Measurements from ENCODE around the gene ITPRIP. TPM values are rescaled to one million over a fixed set of nuclear protein-coding genes. Genes with fewer than 3 reads are reported as not detected.

ITPRIP gene
- total RNA-seq, 1 donor from 2014 or later = 15.6 TPM

DNA sequence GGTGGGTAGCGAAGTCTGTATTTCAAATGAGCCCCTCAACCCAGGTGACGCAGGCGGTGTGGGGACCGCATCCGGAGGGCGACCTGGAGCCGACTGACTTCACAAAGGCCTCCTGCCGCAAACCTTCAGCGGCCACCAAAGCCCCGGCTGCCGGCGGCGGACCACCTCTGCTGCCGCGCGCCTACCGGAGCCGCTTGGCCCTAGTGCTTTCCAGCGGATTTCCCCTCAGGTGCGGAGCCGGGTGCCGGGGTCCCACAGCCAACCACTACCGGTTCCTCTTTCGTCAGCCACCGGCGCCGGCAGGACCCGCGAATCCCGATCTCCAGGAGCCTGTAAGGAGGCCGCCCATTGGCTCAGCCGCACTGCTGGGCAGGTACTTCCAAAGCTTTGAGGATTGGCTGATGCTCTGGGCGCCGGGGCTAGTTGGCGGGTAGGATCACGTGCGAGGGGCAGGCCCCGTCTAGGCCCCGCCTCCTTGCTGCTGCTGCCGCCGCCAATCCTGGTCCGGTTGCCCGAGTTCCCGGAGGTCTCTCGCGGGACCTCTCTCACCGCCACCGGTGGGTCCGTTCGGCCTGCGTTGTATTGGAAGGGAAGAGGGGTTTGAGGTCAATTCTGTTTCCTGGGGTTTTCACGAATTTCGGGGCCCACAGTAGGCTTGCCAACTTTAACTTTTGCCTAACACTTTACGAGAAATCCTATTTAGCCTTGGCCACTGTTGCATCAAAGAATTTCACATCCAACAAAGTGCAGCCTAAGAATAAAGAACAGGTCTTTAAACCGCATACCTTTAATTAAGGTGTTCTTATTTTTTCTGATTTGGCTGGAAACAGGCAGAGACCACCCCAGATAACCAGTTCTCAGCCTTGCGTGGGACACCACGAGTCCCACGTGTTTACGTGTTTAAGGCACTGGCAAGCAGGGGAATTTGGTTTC is 69.3 kb downstream of the ITPRIP start, which contains the start of gene GSTO2:
TSS of gene GSTO2 (plus strand) at position 472 of the 933 bp plus-strand sequence. CDS start 5,732 bp downstream, outside the sequence.
- Mint-ChIP-seq H3K9me3 (no peaks in the 10 kb centered on the region), H3K4me3 (peak within 1 kb of the TSS; percentile 94), H3K36me3 (ENCODE audit: low read depth) (peaks cover 9% of the 10 kb centered on the region), H3K27me3 (ENCODE audit: low read depth) (peaks cover 21% of the 10 kb centered on the region), H3K27ac (ENCODE audit: unreplicated experiment) (peak within 1 kb of the TSS; percentile 96), H3K4me1 (peaks cover 21% of the 10 kb centered on the region)
- TF ChIP-seq, protein P1, sequence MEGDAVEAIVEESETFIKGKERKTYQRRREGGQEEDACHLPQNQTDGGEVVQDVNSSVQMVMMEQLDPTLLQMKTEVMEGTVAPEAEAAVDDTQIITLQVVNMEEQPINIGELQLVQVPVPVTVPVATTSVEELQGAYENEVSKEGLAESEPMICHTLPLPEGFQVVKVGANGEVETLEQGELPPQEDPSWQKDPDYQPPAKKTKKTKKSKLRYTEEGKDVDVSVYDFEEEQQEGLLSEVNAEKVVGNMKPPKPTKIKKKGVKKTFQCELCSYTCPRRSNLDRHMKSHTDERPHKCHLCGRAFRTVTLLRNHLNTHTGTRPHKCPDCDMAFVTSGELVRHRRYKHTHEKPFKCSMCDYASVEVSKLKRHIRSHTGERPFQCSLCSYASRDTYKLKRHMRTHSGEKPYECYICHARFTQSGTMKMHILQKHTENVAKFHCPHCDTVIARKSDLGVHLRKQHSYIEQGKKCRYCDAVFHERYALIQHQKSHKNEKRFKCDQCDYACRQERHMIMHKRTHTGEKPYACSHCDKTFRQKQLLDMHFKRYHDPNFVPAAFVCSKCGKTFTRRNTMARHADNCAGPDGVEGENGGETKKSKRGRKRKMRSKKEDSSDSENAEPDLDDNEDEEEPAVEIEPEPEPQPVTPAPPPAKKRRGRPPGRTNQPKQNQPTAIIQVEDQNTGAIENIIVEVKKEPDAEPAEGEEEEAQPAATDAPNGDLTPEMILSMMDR (conservative IDR thresholded peaks at IDR 0.05) = no peak
- DNase-seq (ENCODE audit: low read depth, low spot score) = peak; percentile 92

DNA sequence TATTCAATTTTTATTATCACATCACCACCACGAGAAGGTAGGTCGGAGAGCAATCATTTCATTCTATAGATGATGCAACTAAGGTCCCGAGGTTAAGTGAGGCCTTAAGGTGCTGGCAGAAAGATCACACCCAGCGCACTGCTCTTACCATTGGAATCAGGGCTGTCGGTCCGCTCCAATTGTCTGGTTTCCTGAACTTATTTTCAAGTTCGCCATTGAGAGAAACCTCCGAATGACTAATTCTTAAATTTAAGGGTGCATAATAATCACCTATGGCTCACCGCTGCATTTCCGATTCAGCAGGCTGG is 69.9 kb downstream of the ITPRIP start:
- Mint-ChIP-seq H3K27ac (ENCODE audit: unreplicated experiment) (peak overlapping the region; percentile 96), H3K9me3 (no peaks in the 10 kb centered on the region), H3K27me3 (ENCODE audit: low read depth) (peaks cover 16% of the 10 kb centered on the region), H3K4me3 (peak overlapping the region; percentile 94), H3K4me1 (peaks cover 21% of the 10 kb centered on the region), H3K36me3 (ENCODE audit: low read depth) (peaks cover 10% of the 10 kb centered on the region)
- TF ChIP-seq, protein P1 (conservative IDR thresholded peaks at IDR 0.05) = no peak
- no peak for DNase-seq (ENCODE audit: low read depth, low spot score)

- Mint-ChIP-seq H3K27me3 (ENCODE audit: low read depth) (peaks cover 11% of the 10 kb centered on the region), H3K4me3 (peak overlapping the region; percentile 94), H3K4me1 (peaks cover 21% of the 10 kb centered on the region), H3K27ac (ENCODE audit: unreplicated experiment) (peak overlapping the region; percentile 43), H3K9me3 (no peaks in the 10 kb centered on the region), H3K36me3 (ENCODE audit: low read depth) (peaks cover 10% of the 10 kb centered on the region)
- DNase-seq (ENCODE audit: low read depth, low spot score) = no peak
- TF ChIP-seq, protein P1 (conservative IDR thresholded peaks at IDR 0.05) = no peak
Observed at GRCh38 chr10:104267721-104268404, 70.4 kb downstream of the ITPRIP start.

GRCh38 chr10:104264783-104265182 is 73.5 kb downstream of the ITPRIP start:
- H3K4me3 Mint-ChIP-seq = no peak overlapping the region
- H3K36me3 Mint-ChIP-seq (ENCODE audit: low read depth) = peaks cover 10% of the 10 kb centered on the region
- H3K27ac Mint-ChIP-seq (ENCODE audit: unreplicated experiment) = no peak overlapping the region
- H3K4me1 Mint-ChIP-seq = peaks cover 21% of the 10 kb centered on the region
- no peak for DNase-seq (ENCODE audit: low read depth, low spot score)
- no peaks in the 10 kb centered on the region for H3K9me3 Mint-ChIP-seq
- TF ChIP-seq, protein P1 (conservative IDR thresholded peaks at IDR 0.05) = no peak
- peaks cover 3% of the 10 kb centered on the region for H3K27me3 Mint-ChIP-seq (ENCODE audit: low read depth)

- H3K27ac Mint-ChIP-seq (ENCODE audit: unreplicated experiment) = no peak overlapping the region
- H3K27me3 Mint-ChIP-seq (ENCODE audit: low read depth) = no peaks in the 10 kb centered on the region
- H3K36me3 Mint-ChIP-seq (ENCODE audit: low read depth) = peaks cover 11% of the 10 kb centered on the region
- no peak for DNase-seq (ENCODE audit: low read depth, low spot score)
- H3K4me3 Mint-ChIP-seq = no peak overlapping the region
- H3K4me1 Mint-ChIP-seq = no peaks in the 10 kb centered on the region
- TF ChIP-seq, protein P1 (conservative IDR thresholded peaks at IDR 0.05) = no peak
- H3K9me3 Mint-ChIP-seq = no peaks in the 10 kb centered on the region
Observed at GRCh38 chr10:104262055-104262454, 76.2 kb downstream of the ITPRIP start.

Data from neural crest cell (in vitro differentiated cells).